ENCODE data around the gene ZBTB7A.

DNA sequence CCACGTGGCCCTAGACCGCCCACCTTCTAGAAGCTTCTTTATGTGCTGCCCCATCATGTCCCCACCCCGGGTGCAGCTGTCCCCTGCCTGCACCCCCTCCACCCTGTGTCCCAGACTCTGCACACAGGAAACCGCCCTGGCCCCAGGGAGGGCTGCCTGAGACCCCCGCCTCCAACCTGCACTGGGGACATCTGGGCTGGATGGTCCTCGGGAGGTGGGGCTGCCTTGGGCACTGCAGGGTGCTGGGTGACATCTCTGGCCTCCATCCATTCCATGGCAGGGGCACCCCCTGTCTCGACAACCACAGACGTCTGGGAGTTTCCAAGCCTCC is 17.8 kb upstream of the ZBTB7A start:
- TF ChIP-seq ZBTB7A (IDR thresholded peaks at IDR 0.05; ENCODE audit: low read depth) (no peak), TEAD4 (IDR thresholded peaks at IDR 0.05) (no peak)
- TF ChIP-seq, protein P1, sequence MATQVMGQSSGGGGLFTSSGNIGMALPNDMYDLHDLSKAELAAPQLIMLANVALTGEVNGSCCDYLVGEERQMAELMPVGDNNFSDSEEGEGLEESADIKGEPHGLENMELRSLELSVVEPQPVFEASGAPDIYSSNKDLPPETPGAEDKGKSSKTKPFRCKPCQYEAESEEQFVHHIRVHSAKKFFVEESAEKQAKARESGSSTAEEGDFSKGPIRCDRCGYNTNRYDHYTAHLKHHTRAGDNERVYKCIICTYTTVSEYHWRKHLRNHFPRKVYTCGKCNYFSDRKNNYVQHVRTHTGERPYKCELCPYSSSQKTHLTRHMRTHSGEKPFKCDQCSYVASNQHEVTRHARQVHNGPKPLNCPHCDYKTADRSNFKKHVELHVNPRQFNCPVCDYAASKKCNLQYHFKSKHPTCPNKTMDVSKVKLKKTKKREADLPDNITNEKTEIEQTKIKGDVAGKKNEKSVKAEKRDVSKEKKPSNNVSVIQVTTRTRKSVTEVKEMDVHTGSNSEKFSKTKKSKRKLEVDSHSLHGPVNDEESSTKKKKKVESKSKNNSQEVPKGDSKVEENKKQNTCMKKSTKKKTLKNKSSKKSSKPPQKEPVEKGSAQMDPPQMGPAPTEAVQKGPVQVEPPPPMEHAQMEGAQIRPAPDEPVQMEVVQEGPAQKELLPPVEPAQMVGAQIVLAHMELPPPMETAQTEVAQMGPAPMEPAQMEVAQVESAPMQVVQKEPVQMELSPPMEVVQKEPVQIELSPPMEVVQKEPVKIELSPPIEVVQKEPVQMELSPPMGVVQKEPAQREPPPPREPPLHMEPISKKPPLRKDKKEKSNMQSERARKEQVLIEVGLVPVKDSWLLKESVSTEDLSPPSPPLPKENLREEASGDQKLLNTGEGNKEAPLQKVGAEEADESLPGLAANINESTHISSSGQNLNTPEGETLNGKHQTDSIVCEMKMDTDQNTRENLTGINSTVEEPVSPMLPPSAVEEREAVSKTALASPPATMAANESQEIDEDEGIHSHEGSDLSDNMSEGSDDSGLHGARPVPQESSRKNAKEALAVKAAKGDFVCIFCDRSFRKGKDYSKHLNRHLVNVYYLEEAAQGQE (IDR thresholded peaks at IDR 0.05; ENCODE audit: low read depth), result no peak
